NCI-H526 (cell line): ENCODE data around the gene ARHGEF39.
A peak's percentile ranks its signal among the peaks of the same experiment; 100 is the strongest.

Experiments
- DNase-seq, 2 experiments: peaks; one replicate each; lab custom pipeline; 2025; lab: John Stamatoyannopoulos, UW

ARHGEF39 gene

GRCh38 chr9:35690614-35691333 is 25.8 kb upstream of the ARHGEF39 start:
- DNase-seq = peak in 1 of 2 experiments; percentile 43

GRCh38 chr9:35690294-35690613 is 25.3 kb upstream of the ARHGEF39 start:
- DNase-seq = no peak

DNA sequence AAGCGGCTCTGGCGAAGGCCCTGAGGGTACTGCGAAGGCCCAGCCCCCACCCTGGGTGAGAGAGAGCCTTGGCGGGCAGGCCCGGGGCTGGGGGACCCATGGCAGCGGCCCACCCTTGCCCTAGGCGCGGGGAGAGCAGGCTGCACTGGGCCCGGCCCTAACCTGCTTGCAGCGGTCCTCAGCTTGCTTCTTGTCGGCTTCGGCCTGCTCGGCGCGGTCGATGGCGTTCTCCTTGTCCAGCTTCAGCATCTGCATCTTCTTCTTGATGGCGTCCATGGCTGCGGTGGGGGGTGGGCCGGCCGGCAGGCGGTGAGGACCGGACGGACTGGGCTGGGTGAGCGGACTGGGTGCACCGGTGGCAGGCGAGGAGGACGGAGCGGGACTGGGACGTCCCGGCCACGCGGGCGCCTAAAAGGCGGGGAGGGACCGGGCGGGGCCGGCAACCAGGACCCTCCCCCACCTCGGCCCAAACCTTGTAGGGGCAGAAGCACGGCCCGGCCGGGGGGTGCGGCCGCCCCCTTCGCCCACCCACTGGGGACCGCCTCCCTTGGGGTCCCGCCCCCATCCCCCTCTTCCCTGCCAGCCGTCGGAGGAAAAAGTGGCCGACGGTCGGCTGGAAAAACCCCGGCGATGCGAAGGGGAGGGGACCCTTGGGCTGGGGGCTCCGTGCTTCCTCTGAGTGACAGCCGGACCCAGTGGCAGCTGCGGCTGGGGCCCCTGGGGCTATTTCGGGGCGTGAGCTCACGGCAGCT is 24.7 kb upstream of the ARHGEF39 start, which contains the start of gene TPM2:
TPM2 (minus strand) TSS at position 384 of the 752 bp plus-strand sequence; CDS start at position 276, 108 bp downstream.
- no peak for DNase-seq

DNA sequence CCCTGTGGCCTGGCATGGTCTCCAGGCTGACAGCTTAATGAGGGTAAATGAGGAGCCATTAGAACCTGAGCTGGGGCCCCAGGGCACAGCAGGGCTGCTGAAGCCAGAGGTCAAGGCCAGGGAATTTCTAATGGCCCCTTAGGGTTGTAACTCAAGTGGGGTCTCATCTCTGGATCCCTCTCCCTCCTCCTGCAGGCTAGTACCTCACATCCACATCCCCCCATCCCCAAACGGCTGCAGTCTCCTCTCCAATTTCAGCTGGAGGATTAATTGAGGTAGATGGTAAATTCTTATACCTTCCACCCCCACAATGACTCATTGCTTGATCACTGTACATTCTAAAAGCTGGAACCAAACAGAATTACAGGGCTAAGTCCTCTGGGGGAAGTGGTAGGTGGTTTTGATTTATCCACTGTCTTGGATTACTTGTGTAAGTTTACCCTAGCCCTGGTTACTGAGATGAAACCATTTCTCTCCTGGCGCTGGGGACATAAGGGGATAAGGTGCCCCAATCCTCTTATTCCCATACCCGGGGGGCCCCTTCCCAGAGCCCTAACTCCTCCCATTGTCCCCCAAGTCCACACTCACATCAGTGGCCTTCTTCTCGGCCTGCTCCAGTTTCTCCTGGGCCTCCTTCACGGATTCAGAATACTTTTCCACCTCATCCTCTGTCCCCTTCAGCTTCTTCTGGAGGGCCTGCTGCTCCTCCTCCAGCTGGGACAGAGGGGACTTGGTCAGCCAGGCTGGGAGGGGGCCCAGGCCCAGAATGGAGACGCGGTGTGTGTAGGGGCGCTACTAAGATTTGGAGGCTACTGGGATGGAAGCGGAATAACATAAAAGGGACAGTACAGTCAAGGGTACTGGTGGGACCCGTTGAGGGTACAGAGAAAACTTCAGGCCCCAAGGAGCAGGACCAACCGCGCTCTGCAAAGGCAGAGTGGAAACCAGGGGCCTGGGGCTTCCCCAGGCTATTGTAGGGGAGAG is 23.9 kb upstream of the ARHGEF39 start:
- no peak for DNase-seq

DNA sequence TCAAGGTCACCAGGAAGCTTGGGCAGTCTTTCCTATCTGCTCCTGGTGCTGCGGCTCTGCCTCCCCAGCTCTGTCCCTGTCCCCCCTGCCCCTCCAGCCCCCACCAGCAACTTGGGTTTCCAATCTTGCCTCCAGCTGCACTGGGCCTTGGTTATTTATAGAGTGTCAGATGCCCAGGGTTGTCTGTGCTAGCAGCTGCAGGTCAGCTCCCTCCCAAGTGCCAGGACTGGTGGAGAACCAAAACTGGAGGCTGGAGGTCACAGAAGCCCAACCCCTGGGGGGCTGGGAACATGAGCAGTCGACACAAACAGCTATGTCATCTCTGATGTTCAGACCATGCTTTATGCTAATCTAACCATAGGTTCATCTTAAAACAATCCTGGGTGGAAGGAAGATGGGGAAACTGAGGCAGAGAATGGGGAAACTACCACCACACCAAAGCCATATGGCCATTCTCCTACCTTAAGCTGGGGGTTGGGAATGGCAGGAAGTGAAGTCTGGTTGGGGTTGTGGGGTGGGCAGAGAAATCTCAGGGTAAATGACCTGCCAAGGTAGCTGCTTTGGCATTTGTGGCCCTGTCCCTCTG is 23.1 kb upstream of the ARHGEF39 start:
- no peak for DNase-seq

- DNase-seq = no peak
These were observed 22.3 kb upstream of the ARHGEF39 start for GRCh38 chr9:35687306-35687705.

DNA sequence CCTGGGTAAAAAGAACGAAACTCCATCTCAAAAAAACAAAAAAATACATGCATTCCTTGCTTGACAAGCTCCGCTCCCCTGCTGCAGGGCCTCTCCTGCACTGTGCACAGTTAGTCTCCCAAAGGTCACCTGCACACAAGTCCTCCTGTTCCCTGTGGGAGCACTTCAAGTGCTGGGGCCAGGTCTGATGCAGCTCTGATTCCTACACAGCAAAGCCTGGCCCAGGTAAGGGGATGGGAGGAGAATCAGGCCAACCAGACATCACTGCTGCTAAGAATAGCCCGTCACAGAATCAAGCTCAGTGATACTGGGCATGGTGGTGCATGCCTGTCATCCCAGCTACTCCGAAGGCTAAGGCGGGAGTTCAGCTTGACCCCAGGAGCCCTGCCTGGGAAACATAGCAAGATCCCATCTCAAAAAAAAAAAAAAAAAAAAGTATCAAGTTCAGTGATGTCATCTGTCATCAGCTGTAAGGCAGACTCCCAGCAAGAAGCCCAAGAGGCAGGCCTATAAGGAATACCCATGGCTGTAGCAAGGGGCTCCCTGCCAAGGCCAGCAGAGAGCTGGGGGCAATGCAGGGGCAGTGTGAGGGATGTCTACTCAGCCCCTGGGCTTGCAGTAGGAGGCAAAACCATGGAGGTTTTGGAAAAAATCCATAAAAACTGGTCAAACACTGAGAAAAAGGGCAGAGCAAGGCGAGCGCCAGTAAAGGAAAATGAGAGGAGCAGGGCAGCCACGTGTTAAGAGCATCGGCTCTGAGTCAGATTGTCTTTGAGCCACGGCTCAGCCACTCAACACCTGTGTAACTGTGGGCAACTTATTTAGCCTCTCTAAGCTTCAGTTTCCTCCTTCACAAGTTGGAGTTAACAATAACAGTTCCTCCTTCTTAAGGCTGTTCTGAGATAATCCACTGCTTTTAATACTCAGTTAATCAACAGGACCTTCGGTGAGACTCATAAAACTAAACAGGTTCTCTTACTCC is 21.5 kb upstream of the ARHGEF39 start:
- no peak for DNase-seq

DNA sequence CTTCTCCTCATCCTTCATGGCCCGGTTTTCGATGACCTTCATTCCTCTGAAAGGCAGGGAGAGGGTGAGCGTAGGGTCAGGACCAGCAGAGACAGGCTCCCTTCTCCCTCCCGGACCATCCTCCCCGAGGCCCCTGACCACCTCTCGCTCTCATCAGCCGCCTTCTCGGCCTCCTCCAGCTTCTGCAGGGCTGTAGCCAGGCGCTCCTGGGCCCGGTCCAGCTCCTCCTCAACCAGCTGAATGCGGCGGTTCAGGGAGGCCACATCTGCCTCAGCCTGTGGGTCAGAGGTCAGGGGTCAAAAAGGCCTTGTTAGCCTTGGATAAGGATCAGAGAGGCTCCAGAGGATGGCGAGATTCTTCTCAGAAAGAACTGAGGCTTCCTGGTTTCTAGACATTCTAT is 20.5 kb upstream of the ARHGEF39 start:
- no peak for DNase-seq

- no peak for DNase-seq
These were observed 19.9 kb upstream of the ARHGEF39 start for GRCh38 chr9:35684921-35685320.

- no peak for DNase-seq
These were observed 18.3 kb upstream of the ARHGEF39 start for GRCh38 chr9:35683323-35683722.

- no peak for DNase-seq
These were observed 17.7 kb upstream of the ARHGEF39 start for GRCh38 chr9:35682520-35683315.

GRCh38 chr9:35682051-35682450 is 17.1 kb upstream of the ARHGEF39 start:
- DNase-seq = no peak

DNA sequence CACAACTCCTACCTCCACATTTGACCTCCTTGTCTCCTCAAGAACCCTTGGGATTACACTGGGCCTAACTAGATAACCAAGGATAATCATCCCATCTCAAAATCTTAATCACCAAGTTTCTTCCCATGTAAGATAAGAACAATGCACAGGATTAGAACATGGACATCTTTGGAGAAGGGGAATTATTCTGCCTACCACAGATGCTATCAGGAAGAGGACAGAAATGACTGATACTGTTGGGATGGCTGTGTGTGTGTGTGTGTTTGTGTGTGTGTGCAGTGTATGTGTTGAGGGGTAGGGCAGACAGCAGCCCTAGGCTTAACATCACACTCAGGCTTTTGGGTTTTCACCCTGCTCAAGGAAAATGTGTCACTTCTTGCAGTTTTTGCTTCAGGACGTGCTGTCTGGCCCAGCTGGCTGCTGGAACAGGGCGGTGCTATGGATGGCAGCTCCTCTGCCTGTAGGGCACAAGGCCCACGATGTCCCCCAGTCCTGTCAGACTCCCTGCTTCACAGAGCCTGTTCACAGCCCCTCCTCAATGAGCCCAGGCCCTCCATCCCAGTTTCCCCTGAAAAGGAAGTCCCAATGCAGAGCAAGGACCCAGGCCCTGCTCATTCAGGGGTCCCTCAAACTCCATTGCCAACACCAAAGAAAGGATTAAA is 16.5 kb upstream of the ARHGEF39 start:
- DNase-seq = peak in 1 of 2 experiments; percentile 15

GRCh38 chr9:35680331-35681105 is 15.5 kb upstream of the ARHGEF39 start:
- peak; percentile 99 for DNase-seq

DNA sequence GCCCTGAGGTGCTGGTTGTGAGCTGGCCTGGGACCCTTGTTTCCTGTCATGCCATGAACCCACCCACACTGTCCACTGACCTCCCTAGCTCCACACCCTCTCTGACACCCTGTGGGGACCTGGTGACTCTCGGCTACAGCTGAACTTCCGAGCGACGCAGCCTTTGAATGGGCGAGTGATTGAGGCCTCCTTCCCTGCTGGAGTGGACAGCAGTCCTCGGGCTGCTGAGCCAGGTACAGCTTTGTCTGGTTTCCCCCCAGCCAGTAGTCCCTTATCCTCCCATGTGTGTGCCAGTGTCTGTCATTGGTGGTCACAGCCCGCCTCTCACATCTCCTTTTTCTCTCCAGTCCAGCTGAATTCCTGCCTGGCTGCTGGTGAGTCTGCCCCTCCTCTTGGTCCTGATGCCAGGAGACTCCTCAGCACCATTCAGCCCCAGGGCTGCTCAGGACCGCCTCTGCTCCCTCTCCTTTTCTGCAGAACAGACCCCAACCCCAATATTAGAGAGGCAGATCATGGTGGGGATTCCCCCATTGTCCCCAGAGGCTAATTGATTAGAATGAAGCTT is 14.9 kb upstream of the ARHGEF39 start:
- no peak for DNase-seq

- no peak for DNase-seq
These were observed 14.1 kb upstream of the ARHGEF39 start for GRCh38 chr9:35679091-35679490.

DNA sequence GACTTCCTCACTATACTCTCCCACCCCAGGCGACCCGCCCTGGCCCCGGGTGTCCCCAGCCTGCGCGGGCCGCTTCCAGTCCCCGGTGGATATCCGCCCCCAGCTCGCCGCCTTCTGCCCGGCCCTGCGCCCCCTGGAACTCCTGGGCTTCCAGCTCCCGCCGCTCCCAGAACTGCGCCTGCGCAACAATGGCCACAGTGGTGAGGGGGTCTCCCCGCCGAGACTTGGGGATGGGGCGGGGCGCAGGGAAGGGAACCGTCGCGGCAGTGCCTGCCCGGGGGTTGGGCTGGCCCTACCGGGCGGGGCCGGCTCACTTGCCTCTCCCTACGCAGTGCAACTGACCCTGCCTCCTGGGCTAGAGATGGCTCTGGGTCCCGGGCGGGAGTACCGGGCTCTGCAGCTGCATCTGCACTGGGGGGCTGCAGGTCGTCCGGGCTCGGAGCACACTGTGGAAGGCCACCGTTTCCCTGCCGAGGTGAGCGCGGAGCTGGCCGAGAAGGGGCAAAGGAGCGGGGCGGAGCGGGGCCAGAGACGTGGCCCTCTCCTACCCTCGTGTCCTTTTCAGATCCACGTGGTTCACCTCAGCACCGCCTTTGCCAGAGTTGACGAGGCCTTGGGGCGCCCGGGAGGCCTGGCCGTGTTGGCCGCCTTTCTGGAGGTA is 10.9 kb upstream of the ARHGEF39 start:
- no peak for DNase-seq

GRCh38 chr9:35675204-35675603 is 10.2 kb upstream of the ARHGEF39 start:
- no peak for DNase-seq
